ENCODE data around the gene RANBP17. TPM values are rescaled to one million over a fixed set of nuclear protein-coding genes. Genes with fewer than 3 reads are reported as not detected.
"Not testable (repeated sequence)": the region's sequence is repeated elsewhere in the genome, so short reads cannot be mapped to it uniquely, and the experiment has no call there.

RANBP17 gene
- total RNA-seq, 1 experiment from 2014 or later, result 17.8 TPM

DNA sequence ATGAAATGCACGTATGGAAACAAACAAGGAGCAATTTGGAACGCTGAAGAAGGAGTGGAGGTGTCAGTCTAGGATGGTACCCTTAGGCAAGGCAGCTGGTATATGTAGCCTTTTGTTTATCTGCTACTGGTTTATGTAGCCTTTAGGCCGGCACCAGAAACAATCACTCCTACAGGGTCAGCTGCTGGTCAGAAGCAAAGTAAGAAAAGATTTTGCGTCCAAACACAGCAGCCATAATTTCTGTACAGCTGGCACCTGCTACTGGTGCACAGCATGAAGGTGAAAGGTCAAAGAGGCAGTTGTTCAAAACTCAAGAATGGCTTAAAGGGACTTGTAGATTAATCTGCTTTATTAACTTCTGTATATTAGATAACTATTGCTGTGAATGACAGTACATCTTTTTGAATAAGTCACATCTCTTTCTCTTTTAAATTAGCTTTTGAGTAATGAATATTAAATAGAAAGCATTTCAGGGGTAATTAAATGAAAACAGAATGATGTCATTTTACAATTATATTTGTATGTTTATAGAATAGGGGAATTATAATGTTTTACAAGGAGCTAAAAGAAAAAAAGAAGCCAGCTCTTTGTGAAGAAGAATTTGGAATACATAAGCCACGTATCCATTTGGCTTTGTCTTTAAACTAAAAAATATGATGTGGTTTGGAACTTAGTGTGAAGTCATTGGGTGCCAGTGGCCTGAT lies 414.2 kb downstream of the RANBP17 start:
- DNase-seq (ENCODE audit: low read depth, low spot score), result peak; percentile 52
- in situ Hi-C loops (cut with HindIII; ENCODE audit: low pct_unique_long_range_greater_than_20kb, low sequenced_read_pairs), result no loop called here

DNA sequence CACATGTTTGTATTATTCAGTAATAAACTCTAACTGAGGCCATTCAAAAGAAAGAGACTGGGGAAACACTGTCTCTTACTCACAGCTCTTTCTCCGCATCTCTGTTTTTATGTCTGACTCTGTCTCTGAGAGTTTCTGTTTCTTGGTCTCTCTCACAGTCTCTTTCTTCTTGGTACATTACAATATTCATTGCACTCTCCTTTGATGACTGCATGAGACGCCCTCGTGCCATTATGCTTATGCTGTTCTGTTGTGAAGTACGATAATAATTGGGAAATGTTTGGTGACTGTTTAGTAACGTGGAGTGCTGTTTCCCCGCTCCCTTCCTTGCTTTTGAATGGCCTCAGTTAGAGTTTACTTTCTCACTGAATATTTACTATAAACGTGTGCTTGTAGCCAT lies 421.9 kb downstream of the RANBP17 start:
- in situ Hi-C loops (cut with HindIII; ENCODE audit: low pct_unique_long_range_greater_than_20kb, low sequenced_read_pairs), result no loop called here
- DNase-seq (ENCODE audit: low read depth, low spot score), result no peak

DNA sequence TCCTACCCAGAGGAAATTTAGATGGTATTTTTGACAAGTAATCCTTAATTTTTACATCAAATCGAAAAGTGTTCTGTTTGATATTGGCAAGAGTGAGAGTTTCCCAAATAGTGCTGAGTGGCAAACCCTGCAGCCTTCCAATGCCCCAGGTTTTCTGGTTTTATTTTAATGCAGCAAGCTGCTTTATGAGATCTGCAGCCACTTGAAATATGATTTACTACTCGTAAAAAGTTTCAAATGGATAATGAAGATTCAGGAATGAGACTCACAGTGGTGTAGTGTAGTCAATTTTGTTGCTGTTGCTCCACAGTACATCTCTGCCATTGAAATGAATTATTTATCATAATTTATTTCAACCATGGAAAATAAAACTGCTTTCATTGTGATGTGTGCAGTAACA lies 423.6 kb downstream of the RANBP17 start:
- in situ Hi-C loops (cut with HindIII; ENCODE audit: low pct_unique_long_range_greater_than_20kb, low sequenced_read_pairs), result no loop called here
- no peak for DNase-seq (ENCODE audit: low read depth, low spot score)

DNA sequence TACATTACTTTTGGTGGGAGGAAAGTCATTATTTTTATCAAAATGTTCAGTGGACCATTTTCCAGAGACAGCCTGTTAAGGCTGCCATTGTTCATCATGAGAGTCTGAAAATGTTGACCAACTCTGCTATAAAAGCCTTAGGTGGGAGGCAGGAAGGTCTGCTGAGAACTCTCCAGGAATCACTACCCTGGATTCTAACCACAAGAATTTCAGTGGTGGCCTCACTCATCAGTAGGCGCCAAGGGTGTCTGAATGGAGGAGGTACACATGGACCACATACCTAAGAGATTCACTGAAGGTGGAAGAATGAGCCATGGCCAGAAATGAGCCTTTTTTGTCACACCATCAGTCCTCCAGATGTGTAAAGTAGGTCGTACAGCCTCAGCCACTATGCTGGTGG lies 426.2 kb downstream of the RANBP17 start:
- in situ Hi-C loops (cut with HindIII; ENCODE audit: low pct_unique_long_range_greater_than_20kb, low sequenced_read_pairs), result no loop called here
- no peak for DNase-seq (ENCODE audit: low read depth, low spot score)

DNA sequence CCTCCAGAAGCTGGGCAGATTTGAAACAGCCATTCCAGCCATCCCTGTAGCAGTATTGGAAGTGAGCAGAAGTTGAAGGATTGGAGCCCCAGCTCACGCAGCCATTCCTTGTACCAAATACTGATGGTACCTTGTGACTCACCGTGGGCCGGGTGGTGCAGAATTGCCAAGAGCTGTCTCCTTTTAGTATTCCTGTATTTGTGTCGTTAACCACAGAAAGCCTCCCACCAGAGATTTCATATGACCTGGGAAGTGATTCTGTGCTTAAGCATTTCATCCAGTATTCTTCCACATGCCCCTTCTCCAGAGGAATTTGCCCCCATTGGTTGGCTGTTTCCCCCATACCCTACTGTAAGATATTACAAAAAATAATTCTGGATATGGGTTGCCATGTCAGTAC lies 429.6 kb downstream of the RANBP17 start:
- in situ Hi-C loops (cut with HindIII; ENCODE audit: low pct_unique_long_range_greater_than_20kb, low sequenced_read_pairs), result no loop called here
- no peak for DNase-seq (ENCODE audit: low read depth, low spot score)

DNA sequence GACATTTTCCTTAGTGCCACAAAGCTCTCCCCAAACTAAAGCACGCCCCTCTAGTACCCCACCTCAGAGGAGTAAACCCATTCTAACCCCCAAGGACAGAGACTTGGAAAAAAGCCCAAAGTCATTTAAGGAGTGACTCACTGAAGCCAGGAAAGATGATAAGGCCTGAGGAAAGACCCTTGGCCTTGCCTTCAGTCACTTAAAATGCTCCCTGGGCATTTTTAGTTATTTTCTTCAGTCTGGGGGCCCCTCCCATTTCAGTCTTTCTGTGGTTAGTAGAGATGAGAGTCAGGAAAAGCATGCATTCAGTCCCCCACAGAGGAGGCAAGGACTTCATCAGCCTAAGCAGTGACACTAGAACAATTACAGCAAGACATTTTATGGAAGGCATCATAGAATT lies 433.5 kb downstream of the RANBP17 start:
- in situ Hi-C loops (cut with HindIII; ENCODE audit: low pct_unique_long_range_greater_than_20kb, low sequenced_read_pairs), result no loop called here
- DNase-seq (ENCODE audit: low read depth, low spot score), result no peak

DNA sequence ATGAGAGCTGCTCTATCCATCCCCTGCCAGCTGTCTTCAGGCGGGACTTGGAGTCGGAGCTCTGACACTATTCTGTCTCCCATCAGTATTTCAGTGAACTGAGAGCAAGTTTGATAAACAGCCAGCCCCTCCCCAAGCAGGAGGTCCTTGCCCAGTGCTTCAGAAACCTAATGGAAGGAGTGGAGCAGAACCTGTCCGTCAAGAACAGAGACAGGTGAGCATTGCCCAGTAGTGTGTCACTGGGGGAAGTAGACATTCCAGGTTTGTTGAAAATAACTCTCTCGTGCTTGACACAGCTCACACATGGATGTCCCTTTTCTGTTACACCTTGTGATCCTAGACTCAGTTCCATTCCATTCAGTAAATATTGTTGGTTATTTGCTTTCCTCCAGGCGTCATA lies 434.0 kb downstream of the RANBP17 start:
- in situ Hi-C loops (cut with HindIII; ENCODE audit: low pct_unique_long_range_greater_than_20kb, low sequenced_read_pairs), result no loop called here
- no peak for DNase-seq (ENCODE audit: low read depth, low spot score)

DNA sequence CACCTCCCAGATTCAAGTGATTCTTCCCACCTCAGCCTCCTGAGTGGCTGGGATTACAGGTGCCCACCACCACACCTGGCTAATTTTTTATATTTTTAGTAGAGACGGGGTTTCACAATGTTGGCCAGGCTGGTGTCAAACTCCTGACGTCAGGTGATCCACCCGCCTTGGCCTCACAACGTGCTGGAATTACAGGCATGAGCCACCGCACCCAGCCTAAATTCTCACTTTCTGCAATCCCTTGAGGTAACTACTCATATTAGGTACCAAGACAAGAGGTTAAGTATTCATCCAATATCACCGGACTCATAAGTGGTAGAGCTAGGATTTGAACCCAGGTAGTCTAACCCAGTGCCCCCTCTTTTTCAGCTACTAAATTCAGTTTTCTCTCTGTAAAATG lies 436.1 kb downstream of the RANBP17 start:
- in situ Hi-C loops (cut with HindIII; ENCODE audit: low pct_unique_long_range_greater_than_20kb, low sequenced_read_pairs); DNase-seq (ENCODE audit: low read depth, low spot score): not testable (repeated sequence)

DNA sequence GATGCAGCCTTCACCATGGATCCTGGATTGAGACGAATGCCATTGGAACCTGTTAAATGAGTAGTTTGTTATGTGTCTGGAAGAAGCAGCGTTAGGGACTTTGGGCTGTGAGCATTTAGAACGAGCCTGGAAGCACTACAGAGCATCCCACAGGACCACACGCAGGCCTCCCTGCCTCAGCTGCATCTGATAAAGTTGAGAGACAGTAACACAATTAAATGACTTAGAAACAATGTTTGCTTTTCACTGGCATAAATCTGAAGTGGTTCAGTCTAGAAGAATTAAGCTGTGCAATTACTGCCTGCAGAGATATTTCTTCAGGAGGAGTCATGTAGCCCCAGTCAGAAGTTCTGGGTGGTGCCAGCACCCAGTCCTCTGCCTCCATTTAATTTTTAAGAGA lies 437.4 kb downstream of the RANBP17 start:
- in situ Hi-C loops (cut with HindIII; ENCODE audit: low pct_unique_long_range_greater_than_20kb, low sequenced_read_pairs), result no loop called here
- DNase-seq (ENCODE audit: low read depth, low spot score), result no peak

DNA sequence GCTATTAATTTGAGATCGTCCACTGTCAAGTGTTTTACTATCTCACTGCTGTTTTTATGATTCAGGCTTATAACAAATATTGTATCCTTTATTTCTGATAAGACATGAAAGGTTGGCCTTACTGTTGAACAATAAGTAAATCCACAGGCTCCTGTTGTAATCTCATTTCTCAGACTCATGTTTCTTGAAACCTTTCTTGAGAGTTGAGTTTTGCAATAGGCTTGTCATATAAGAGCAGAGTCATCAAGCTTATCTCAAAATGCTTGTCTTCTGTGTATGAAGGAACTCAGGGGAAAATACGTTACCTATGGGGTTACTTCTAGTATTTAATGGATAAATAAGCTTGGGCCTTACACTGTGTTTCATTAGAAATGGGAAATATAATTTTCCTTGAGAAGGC lies 438.0 kb downstream of the RANBP17 start:
- no peak for DNase-seq (ENCODE audit: low read depth, low spot score)
- in situ Hi-C loops (cut with HindIII; ENCODE audit: low pct_unique_long_range_greater_than_20kb, low sequenced_read_pairs), result no loop called here

DNA sequence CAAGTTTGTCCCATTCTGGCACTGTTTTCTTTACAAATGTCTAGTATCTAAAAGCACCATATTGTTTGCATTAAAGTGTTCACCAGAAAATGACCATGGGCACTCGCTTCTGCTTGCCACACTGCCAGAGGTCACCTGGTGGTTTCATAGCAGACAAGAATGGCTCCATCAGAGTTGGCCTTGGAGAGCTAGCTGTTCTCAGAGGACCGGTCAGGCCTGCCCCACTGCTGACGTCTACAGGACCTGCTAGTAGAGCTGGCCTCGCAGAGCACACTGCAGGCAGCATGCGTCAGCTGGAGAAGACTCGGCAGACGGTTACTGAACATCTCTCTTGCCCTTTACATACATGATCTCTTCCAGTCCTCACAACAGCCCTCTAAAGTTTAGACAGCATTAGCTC lies 438.5 kb downstream of the RANBP17 start:
- in situ Hi-C loops (cut with HindIII; ENCODE audit: low pct_unique_long_range_greater_than_20kb, low sequenced_read_pairs), result no loop called here
- DNase-seq (ENCODE audit: low read depth, low spot score), result no peak

DNA sequence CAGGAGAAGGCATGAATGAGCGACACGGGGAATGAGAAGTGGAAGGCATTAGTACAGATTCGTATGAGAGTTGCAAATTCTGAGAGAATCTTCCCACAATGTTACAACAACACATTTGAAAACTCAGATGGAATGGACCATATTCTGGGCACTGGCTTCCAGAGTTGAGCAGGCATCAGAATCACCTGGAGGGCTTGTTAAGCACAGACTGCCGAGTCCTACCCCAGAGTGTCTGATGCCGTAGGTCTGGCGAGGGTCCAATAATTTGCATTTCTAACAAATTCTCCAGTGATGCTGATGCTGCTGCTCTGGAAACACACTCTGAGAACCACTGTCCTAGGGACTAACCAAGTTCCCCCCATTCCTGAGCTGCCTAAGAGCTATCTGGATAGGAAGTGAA lies 444.3 kb downstream of the RANBP17 start:
- in situ Hi-C loops (cut with HindIII; ENCODE audit: low pct_unique_long_range_greater_than_20kb, low sequenced_read_pairs), result no loop called here

DNA sequence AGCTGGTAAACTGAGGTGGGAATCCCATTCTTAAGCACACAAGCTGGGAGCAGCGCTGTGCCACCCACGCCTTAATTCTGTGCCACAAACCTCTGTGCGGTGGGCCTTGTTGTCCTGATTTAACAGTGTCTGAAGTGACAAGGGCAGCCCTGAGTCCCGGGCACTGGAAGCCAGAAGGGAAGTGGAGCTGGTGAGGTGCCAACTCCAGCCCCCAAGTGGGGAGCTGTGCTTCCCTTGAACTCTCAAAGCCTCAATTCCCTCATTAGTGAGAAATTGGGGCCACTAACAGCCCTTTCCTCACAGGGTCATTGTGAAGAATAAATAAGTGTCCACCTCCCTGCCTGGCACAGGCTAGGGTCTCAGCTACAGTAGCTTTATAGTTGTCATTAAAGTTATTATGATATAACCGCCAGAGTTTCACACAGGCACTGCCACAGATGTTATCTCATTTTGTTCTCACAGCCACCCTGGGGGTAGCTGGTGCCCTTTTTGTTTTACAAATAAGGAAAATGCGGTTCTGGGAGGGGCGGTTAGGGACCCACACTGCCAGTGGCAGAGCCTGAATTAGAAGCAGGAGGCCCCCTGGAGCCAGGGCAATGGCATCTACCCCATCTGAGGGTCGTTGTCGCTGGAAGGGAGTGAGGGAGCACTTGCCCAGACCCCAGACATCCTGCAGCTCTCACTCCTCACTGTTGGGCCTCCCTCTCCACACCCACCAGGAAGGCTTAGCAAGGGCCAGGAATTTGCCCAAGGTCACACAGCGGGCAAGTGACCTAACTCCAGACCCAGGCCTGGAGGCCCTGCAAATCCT lies 445.2 kb downstream of the RANBP17 start:
- in situ Hi-C loops (cut with HindIII; ENCODE audit: low pct_unique_long_range_greater_than_20kb, low sequenced_read_pairs), result no loop called here
- no peak for DNase-seq (ENCODE audit: low read depth, low spot score)

More for the DNA sequence above, 444.3 kb downstream of the RANBP17 start:
- no peak for DNase-seq (ENCODE audit: low read depth, low spot score)

DNA sequence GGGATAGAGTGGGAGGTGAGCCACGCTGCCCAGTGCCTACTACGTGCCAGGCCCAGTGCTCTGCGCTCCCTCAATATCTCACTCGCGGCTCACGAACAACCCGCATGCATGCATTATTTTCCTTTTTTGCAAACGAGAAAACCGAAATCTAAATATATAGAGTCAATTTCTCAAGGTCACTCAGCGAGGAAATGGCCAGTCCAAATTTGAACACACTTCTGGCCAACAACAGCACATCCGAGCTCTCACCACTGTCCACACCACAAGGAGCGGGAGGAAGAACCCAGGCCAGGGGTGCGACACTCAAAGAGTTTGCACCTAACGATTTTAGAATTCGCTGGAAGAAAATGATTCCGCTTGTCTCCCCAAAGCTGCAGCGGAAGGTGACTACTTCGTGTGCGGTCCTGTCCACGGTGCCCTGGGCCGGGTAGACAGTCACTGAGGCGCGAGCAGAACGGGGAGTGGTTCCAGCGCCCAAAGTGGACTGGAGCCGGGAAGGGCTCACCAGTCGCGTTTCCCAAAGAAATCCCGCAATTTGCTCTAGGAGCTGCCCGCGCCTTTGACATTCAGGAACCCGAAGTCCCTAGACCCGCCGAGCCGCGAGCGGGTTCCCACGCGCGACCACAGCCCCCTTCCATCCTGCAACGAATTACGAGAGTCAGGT lies 446.1 kb downstream of the RANBP17 start:
- no peak for DNase-seq (ENCODE audit: low read depth, low spot score)
- in situ Hi-C loops (cut with HindIII; ENCODE audit: low pct_unique_long_range_greater_than_20kb, low sequenced_read_pairs), result no loop called here

DNA sequence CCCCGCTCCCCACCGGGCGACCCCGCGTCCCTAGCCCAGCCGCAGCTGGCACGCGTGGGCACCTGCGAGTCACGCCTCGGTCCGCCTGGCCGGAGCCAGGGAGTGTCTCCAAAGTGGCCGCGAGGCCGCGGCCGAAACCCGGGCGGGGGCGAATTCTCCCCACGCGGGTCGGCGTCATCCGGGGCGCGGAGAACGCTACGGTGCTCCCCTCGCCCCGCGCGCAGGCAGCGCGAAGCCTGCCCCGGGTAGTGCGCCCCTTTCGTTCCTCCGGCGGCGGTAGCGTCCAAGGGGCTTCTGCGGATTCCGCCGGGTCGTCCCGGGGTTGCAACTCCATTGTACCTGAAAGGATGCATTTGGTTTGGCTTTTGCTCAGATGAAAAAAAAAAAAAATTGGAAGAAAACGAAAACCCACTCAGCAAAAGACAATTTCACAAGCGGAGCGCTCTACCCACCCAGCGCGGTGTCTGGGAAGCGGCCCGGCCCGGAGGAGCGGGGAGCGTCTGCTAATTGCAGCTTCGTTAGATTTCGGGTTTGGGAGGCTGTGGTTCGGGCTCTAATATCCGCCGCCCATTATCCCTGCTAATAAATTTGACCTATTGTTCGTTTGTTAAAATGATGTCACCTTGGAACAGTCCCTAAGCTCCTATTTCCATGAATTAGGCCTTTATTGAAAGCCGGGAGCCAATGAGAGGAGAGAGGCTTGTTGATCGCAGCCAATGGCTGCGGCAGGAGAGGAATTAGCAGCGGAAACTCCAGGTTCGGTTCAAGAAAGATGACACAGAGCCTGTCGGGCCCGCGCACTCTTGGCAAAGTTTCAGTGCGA lies 446.8 kb downstream of the RANBP17 start, which contains the start of gene TLX3:
TLX3 (plus strand) TSS at position 796 of the 823 bp plus-strand sequence. CDS start 118 bp downstream, outside the sequence.
- in situ Hi-C loops (cut with HindIII; ENCODE audit: low pct_unique_long_range_greater_than_20kb, low sequenced_read_pairs), result no loop called here
- DNase-seq (ENCODE audit: low read depth, low spot score), result peak; percentile 41

DNA sequence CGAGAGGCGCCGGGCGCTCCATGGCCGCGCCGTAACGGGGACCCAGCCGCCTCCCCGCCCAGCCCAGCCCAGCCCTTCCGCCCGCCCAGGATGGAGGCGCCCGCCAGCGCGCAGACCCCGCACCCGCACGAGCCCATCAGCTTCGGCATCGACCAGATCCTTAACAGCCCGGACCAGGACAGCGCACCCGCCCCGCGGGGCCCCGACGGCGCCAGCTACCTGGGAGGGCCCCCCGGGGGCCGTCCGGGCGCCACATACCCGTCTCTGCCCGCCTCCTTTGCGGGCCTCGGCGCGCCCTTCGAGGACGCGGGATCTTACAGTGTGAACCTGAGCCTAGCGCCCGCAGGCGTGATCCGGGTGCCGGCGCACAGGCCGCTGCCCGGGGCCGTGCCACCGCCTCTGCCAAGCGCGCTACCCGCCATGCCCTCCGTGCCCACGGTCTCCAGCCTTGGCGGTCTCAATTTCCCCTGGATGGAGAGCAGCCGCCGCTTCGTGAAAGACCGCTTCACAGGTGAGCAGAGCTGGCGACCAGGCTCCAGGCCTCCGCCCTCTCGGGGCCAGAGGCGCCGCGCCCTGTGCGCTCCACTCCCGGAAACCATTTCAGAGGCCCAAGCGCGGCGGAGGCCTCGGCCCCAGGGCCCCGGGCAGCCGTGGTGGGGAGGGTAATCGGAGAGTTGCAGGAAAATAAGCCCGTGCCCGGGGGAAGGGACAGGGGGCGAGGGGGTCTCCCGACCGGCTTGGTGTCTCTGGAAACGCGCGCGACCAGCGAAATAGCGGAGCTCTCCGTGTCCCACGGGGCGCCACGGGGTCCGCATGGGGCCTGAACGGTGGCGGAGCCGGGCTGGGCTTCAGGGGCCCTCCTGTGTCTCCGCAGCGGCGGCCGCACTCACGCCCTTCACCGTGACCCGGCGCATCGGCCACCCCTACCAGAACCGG lies 447.7 kb downstream of the RANBP17 start:
- DNase-seq (ENCODE audit: low read depth, low spot score), result no peak
- in situ Hi-C loops (cut with HindIII; ENCODE audit: low pct_unique_long_range_greater_than_20kb, low sequenced_read_pairs), result no loop called here
